Smooth muscle cell of the coronary artery (primary cell): Measurements from ENCODE around the gene KIR3DL1. TPM values are rescaled to one million over a fixed set of nuclear protein-coding genes. Genes with fewer than 3 reads are reported as not detected.

Experiments used
- total RNA-seq: library from RNA; depleted of rRNA; stranded (reverse); fragments of >200 nt; gene quantifications from 2 replicates; pipeline ENCODE4 v1.2.3, GENCODE V29; 2014; ENCODE audit warnings: low replicate concordance

KIR3DL1 gene
- not detected in 2 replicates for total RNA-seq

DNA sequence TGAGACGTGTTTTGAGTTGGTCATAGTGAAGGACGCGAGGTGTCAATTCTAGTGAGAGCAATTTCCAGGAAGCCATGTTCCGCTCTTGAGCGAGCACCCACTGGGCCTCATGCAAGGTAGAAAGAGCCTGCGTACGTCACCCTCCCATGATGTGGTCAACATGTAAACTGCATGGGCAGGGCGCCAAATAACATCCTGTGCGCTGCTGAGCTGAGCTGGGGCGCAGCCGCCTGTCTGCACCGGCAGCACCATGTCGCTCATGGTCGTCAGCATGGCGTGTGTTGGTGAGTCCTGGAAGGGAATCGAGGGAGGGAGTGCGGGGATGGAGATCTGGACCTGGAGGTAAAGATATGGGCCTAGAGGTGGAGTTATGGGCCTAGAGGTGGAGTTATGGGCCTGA lies at the start of gene KIR3DL1:
TSS of gene KIR3DL1 (plus strand) at position 218 of the 400 bp plus-strand sequence.

DNA sequence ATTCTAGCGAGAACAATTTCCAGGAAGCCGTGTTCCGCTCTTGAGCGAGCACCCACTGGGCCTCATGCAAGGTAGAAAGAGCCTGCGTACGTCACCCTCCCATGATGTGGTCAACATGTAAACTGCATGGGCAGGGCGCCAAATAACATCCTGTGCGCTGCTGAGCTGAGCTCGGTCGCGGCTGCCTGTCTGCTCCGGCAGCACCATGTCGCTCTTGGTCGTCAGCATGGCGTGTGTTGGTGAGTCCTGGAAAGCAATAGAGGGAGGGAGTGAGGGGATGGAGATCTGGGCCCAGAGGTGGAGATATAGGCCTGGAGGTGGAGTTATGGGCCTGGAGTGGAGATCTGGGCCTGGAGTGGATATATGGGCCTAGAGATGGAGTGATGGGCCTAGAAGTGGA lies 46.6 kb upstream of the KIR3DL1 start, which contains the start of gene KIR2DL1:
TSS of gene KIR2DL1 (plus strand) at position 148 of the 400 bp plus-strand sequence. CDS start at position 206, 58 bp downstream.

DNA sequence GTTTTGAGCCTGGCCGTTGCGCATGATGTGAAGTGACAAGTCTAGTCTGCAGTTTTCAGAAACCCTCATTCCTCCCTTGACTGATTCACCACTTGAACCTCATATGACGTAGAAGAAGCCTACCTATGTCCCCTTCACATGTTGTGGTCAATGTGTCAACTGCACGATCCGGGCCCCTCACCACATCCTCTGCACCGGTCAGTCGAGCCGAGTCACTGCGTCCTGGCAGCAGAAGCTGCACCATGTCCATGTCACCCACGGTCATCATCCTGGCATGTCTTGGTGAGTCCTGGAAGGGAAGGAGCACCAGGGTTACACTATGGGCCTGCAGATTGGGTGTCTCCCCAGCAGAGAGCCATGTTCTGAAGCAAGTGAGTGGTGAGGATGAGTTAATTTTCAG lies 12.9 kb upstream of the KIR3DL1 start, which contains the start of gene KIR2DL4:
TSS of gene KIR2DL4 (plus strand) at position 201 of the 400 bp plus-strand sequence. CDS start at position 243, 42 bp downstream.

DNA sequence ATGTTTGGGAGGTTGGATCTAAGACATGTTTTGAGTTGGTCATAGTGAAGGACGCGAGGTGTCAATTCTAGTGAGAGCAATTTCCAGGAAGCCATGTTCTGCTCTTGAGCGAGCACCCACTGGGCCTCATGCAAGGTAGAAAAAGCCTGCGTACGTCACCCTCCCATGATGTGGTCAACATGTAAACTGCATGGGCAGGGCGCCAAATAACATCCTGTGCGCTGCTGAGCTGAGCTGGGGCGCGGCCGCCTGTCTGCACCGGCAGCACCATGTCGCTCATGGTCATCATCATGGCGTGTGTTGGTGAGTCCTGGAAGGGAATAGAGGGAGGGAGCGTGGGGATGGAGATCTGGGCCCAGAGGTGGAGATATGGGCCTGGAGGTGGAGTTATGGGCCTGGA lies 16.2 kb downstream of the KIR3DL1 start, which contains the start of gene KIR2DS4:
TSS of gene KIR2DS4 (plus strand) at position 181 of the 400 bp plus-strand sequence.

DNA sequence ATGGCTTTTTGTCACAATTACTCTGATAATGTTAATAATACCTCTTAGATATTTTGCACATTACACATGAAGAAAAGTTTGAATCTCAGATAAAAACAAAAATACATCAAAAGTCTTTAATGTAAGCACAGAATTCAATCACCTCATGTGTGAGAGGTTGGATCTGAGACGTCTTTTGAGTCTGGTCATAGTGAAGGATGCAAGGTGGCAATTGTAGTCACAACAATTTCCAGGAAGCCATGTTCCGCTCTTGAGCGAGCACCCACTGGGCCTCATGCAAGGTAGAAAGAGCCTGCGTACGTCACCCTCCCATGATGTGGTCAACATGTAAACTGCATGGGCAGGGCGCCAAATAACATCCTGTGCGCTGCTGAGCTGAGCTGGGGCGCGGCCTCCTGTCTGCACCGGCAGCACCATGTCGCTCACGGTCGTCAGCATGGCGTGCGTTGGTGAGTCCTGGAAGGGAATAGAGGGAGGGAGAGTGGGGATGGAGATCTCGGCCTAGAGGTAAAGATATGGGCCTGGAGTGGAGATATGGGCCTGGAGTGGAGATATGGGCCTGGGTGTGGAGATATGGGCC lies 33.9 kb downstream of the KIR3DL1 start, which contains the start of gene KIR3DL2:
TSS of gene KIR3DL2 (plus strand) at position 383 of the 580 bp plus-strand sequence. CDS start at position 416, 33 bp downstream.

GRCh38 chr19:54873990-54874389 lies 57.7 kb downstream of the KIR3DL1 start, which contains the start of gene FCAR:
TSS of gene FCAR (plus strand) at chr19:54874235. CDS start at chr19:54874290, 55 bp downstream.

Other genes starting within 250 kb of the KIR3DL1 start
- gene LILRA2, start 242.7 kb upstream of the KIR3DL1 start, total RNA-seq: not detected in 2 replicates
- gene LILRA1, start 222.8 kb upstream of the KIR3DL1 start, total RNA-seq: not detected in 2 replicates
- gene LILRB1, start 186.0 kb upstream of the KIR3DL1 start, total RNA-seq: not detected in 2 replicates
- gene LILRB4, start 153.5 kb upstream of the KIR3DL1 start, total RNA-seq: not detected in 2 replicates
- gene KIR3DL3, start 92.0 kb upstream of the KIR3DL1 start, total RNA-seq: not detected in 2 replicates
- gene KIR2DL3, start 78.0 kb upstream of the KIR3DL1 start, total RNA-seq: not detected in 2 replicates
- gene KIR2DL1, start 46.7 kb upstream of the KIR3DL1 start, total RNA-seq: not detected in 2 replicates
- gene KIR2DL4, start 12.9 kb upstream of the KIR3DL1 start, total RNA-seq: not detected in 2 replicates
- not detected in 2 replicates for gene KIR2DS4, start 16.2 kb downstream of the KIR3DL1 start, total RNA-seq
- not detected in 2 replicates for gene KIR3DL2, start 34.0 kb downstream of the KIR3DL1 start, total RNA-seq
- gene FCAR, start 57.8 kb downstream of the KIR3DL1 start, total RNA-seq: not detected in 2 replicates
- gene NCR1, start 89.7 kb downstream of the KIR3DL1 start, total RNA-seq: not detected in 2 replicates
- not detected in 2 replicates for gene NLRP7, start 131.1 kb downstream of the KIR3DL1 start, total RNA-seq
- gene NLRP2, start 149.9 kb downstream of the KIR3DL1 start, total RNA-seq: 0.15 and 0.47 TPM in 2 replicates
- gene GP6, start 221.8 kb downstream of the KIR3DL1 start, total RNA-seq: not detected in 2 replicates
- gene RDH13, start 246.7 kb downstream of the KIR3DL1 start, total RNA-seq: 7.1 and 11.2 TPM in 2 replicates